ENCODE results near the gene AXIN2.

- TF ChIP-seq EZH2 (IDR thresholded peaks at IDR 0.05) (no peak), POLR2AphosphoS5 (IDR thresholded peaks at IDR 0.05; ENCODE audit: borderline replicate concordance, low read depth, low read length) (no peak)
These were observed 30.0 kb downstream of the AXIN2 start for GRCh38 chr17:65531256-65532100.

All from SK-N-MC (cell line).